Activated CD4-positive, alpha-beta memory T cell treated with anti-CD3 and anti-CD28 coated beads for 36 hours (primary cell): Measurements from ENCODE around the gene TMEM232. TPM values are rescaled to one million over a fixed set of nuclear protein-coding genes. Genes with fewer than 3 reads are reported as not detected.
"Not testable (repeated sequence)": the region's sequence is repeated elsewhere in the genome, so short reads cannot be mapped to it uniquely, and the experiment has no call there.

Experiments used
- CTCF ChIA-PET: fragments of 350-600 bp; sonication (Branson Sonifier 250); formaldehyde crosslinking; loops from one replicate; lab custom pipeline; 2021; ENCODE audit warnings: antibody characterized with exemption, inconsistent platforms; lab: Charles Lee
- POLR2A ChIA-PET: fragments of 350-600 bp; sonication (Branson Sonifier 250); formaldehyde crosslinking; loops from one replicate; lab custom pipeline; 2021; ENCODE audit warnings: antibody characterized with exemption; lab: Charles Lee
- DNase-seq: peaks from one replicate; pipeline ENCODE4 v3.0.0-alpha.2; 2020
- H3K27ac Mint-ChIP-seq: one replicate; pipeline ENCODE4 v1.8.0; 2021; ENCODE audit warnings: mixed read lengths
- H3K27me3 Mint-ChIP-seq: one replicate; pipeline ENCODE4 v1.8.0; 2021; ENCODE audit warnings: mixed read lengths
- H3K36me3 Mint-ChIP-seq: one replicate; pipeline ENCODE4 v1.8.0; 2021; ENCODE audit warnings: mixed read lengths
- H3K4me1 Mint-ChIP-seq: one replicate; pipeline ENCODE4 v1.8.0; 2021; ENCODE audit warnings: low read depth, mixed read lengths
- H3K4me3 Mint-ChIP-seq: one replicate; pipeline ENCODE4 v1.8.0; 2021; ENCODE audit warnings: mild to moderate bottlenecking, mixed read lengths
- H3K9me3 Mint-ChIP-seq: one replicate; pipeline ENCODE4 v1.8.0; 2021; ENCODE audit warnings: mixed read lengths
- intact Hi-C: fragments of 100-400 bp; cut with micrococcal nuclease; formaldehyde crosslinking; loops from one replicate; pipeline ENCODE4 v1.15.1; 2023
- total RNA-seq, 2 experiments: library from RNA; stranded (reverse); gene quantifications; one replicate each; pipeline ENCODE4 v1.2.3, GENCODE V29; 2021

Gene TMEM232
- total RNA-seq, 2 experiments from 2014 or later = 0.74 to 0.92 TPM

GRCh38 chr5:110542949-110543348 lies 183.5 kb downstream of the TMEM232 start:
- Mint-ChIP-seq H3K27me3 (no peaks in the 10 kb centered on the region), H3K27ac (no peak overlapping the region), H3K4me1 (no peaks in the 10 kb centered on the region), H3K9me3 (no peaks in the 10 kb centered on the region), H3K36me3 (no peaks in the 10 kb centered on the region), H3K4me3 (no peak overlapping the region)
- no peak for DNase-seq
- CTCF ChIA-PET = no interaction called here
- POLR2A ChIA-PET = no interaction called here
- intact Hi-C loops = no loop called here

- Mint-ChIP-seq H3K27ac (no peak overlapping the region), H3K36me3 (no peaks in the 10 kb centered on the region), H3K4me1 (no peaks in the 10 kb centered on the region), H3K27me3 (no peaks in the 10 kb centered on the region), H3K9me3 (no peaks in the 10 kb centered on the region), H3K4me3 (no peak overlapping the region)
- ChIA-PET CTCF (no interaction called here), POLR2A (no interaction called here)
- no peak for DNase-seq
- intact Hi-C loops = no loop called here
Measured at GRCh38 chr5:110536120-110537115, 190.1 kb downstream of the TMEM232 start.

GRCh38 chr5:110535146-110535545 lies 191.3 kb downstream of the TMEM232 start:
- H3K36me3 Mint-ChIP-seq, CTCF ChIA-PET, DNase-seq, POLR2A ChIA-PET, H3K27me3 Mint-ChIP-seq, H3K4me3 Mint-ChIP-seq, intact Hi-C loops, H3K4me1 Mint-ChIP-seq, H3K9me3 Mint-ChIP-seq, H3K27ac Mint-ChIP-seq: not testable (repeated sequence)

- Mint-ChIP-seq H3K9me3 (peaks cover 4% of the 10 kb centered on the region), H3K4me1 (no peaks in the 10 kb centered on the region), H3K36me3 (peaks cover 3% of the 10 kb centered on the region), H3K27ac (no peak overlapping the region), H3K4me3 (no peak overlapping the region), H3K27me3 (peaks cover 1% of the 10 kb centered on the region)
- POLR2A ChIA-PET = no interaction called here
- DNase-seq = no peak
- intact Hi-C loops = no loop called here
- CTCF ChIA-PET = no interaction called here
Measured at GRCh38 chr5:110525762-110526161, 200.7 kb downstream of the TMEM232 start.

GRCh38 chr5:110517396-110517795 lies 209.1 kb downstream of the TMEM232 start:
- Mint-ChIP-seq H3K36me3 (no peaks in the 10 kb centered on the region), H3K27me3 (no peaks in the 10 kb centered on the region), H3K4me3 (no peak overlapping the region), H3K27ac (no peak overlapping the region), H3K4me1 (no peaks in the 10 kb centered on the region), H3K9me3 (peaks cover 4% of the 10 kb centered on the region)
- CTCF ChIA-PET = no interaction called here
- POLR2A ChIA-PET = no interaction called here
- DNase-seq = no peak
- intact Hi-C loops = no loop called here

GRCh38 chr5:110514030-110514429 lies 212.4 kb downstream of the TMEM232 start:
- H3K9me3 Mint-ChIP-seq = no peaks in the 10 kb centered on the region
- intact Hi-C loops = no loop called here
- H3K4me1 Mint-ChIP-seq = no peaks in the 10 kb centered on the region
- no peaks in the 10 kb centered on the region for H3K36me3 Mint-ChIP-seq
- ChIA-PET POLR2A (no interaction called here), CTCF (no interaction called here)
- H3K27me3 Mint-ChIP-seq = peaks cover 1% of the 10 kb centered on the region
- no peak for DNase-seq
- no peak overlapping the region for H3K4me3 Mint-ChIP-seq
- no peak overlapping the region for H3K27ac Mint-ChIP-seq

- POLR2A ChIA-PET = no interaction called here
Measured at GRCh38 chr5:110512266-110512665, 214.2 kb downstream of the TMEM232 start.

GRCh38 chr5:110510146-110510545 lies 216.3 kb downstream of the TMEM232 start:
- CTCF ChIA-PET = no interaction called here

More at GRCh38 chr5:110512266-110512665, 214.2 kb downstream of the TMEM232 start:
- intact Hi-C loops = no loop called here
- Mint-ChIP-seq H3K4me1 (no peaks in the 10 kb centered on the region), H3K27me3 (peaks cover 1% of the 10 kb centered on the region), H3K36me3 (no peaks in the 10 kb centered on the region), H3K9me3 (no peaks in the 10 kb centered on the region), H3K27ac (no peak overlapping the region), H3K4me3 (no peak overlapping the region)
- no peak for DNase-seq
- CTCF ChIA-PET = no interaction called here

GRCh38 chr5:110507972-110508371 lies 218.5 kb downstream of the TMEM232 start:
- Mint-ChIP-seq H3K36me3 (no peaks in the 10 kb centered on the region), H3K9me3 (no peaks in the 10 kb centered on the region), H3K27ac (no peak overlapping the region), H3K4me1 (no peaks in the 10 kb centered on the region), H3K27me3 (peaks cover 1% of the 10 kb centered on the region), H3K4me3 (no peak overlapping the region)
- intact Hi-C loops = no loop called here
- POLR2A ChIA-PET = no interaction called here
- CTCF ChIA-PET = no interaction called here
- no peak for DNase-seq

More at GRCh38 chr5:110510146-110510545, 216.3 kb downstream of the TMEM232 start:
- Mint-ChIP-seq H3K27ac (no peak overlapping the region), H3K9me3 (no peaks in the 10 kb centered on the region), H3K27me3 (peaks cover 1% of the 10 kb centered on the region), H3K4me3 (no peak overlapping the region), H3K4me1 (no peaks in the 10 kb centered on the region), H3K36me3 (no peaks in the 10 kb centered on the region)
- intact Hi-C loops = no loop called here
- POLR2A ChIA-PET = no interaction called here
- DNase-seq = no peak

GRCh38 chr5:110506378-110506777 lies 220.1 kb downstream of the TMEM232 start:
- Mint-ChIP-seq H3K4me3 (no peak overlapping the region), H3K27ac (no peak overlapping the region), H3K27me3 (peaks cover 1% of the 10 kb centered on the region), H3K36me3 (no peaks in the 10 kb centered on the region), H3K9me3 (no peaks in the 10 kb centered on the region), H3K4me1 (no peaks in the 10 kb centered on the region)
- intact Hi-C loops = no loop called here
- no peak for DNase-seq
- ChIA-PET POLR2A (no interaction called here), CTCF (no interaction called here)

GRCh38 chr5:110496276-110496675 lies 230.2 kb downstream of the TMEM232 start:
- H3K27ac Mint-ChIP-seq = no peak overlapping the region
- ChIA-PET POLR2A (no interaction called here), CTCF (no interaction called here)
- intact Hi-C loops = no loop called here
- H3K27me3 Mint-ChIP-seq = no peaks in the 10 kb centered on the region
- no peak for DNase-seq
- no peaks in the 10 kb centered on the region for H3K4me1 Mint-ChIP-seq
- no peak overlapping the region for H3K4me3 Mint-ChIP-seq
- H3K36me3 Mint-ChIP-seq = no peaks in the 10 kb centered on the region
- no peaks in the 10 kb centered on the region for H3K9me3 Mint-ChIP-seq

- Mint-ChIP-seq H3K9me3 (no peaks in the 10 kb centered on the region), H3K4me1 (no peaks in the 10 kb centered on the region), H3K36me3 (no peaks in the 10 kb centered on the region), H3K27me3 (no peaks in the 10 kb centered on the region), H3K4me3 (no peak overlapping the region), H3K27ac (no peak overlapping the region)
- ChIA-PET POLR2A (no interaction called here), CTCF (no interaction called here)
- intact Hi-C loops = no loop called here
- no peak for DNase-seq
Measured at GRCh38 chr5:110492446-110492845, 234.0 kb downstream of the TMEM232 start.

GRCh38 chr5:110478895-110479294 lies 247.6 kb downstream of the TMEM232 start:
- intact Hi-C loops = no loop called here
- Mint-ChIP-seq H3K36me3 (no peaks in the 10 kb centered on the region), H3K4me3 (no peak overlapping the region), H3K4me1 (no peaks in the 10 kb centered on the region), H3K27ac (no peak overlapping the region), H3K27me3 (no peaks in the 10 kb centered on the region), H3K9me3 (peaks cover 3% of the 10 kb centered on the region)
- ChIA-PET CTCF (no interaction called here), POLR2A (no interaction called here)
- DNase-seq = no peak
